GM12875 (cell line): ENCODE measurements around the gene TBC1D22A.

Source experiments
- H3K4me3 ChIP-seq: one replicate; pipeline ENCODE4 v1.5.1; 2011; ENCODE audit warnings: low read depth, low read length, control low read depth
- CTCF ChIP-seq: IDR thresholded peaks from 2 replicates; pipeline ENCODE4 v1.5.1; 2011; ENCODE audit warnings: low read depth, mild to moderate bottlenecking, control low read depth, inconsistent platforms, low read length, moderate library complexity, borderline replicate concordance; ENCODE audit not compliant: insufficient read depth

The TBC1D22A gene

GRCh38 chr22:47016631-47017030 lies 254.2 kb downstream of the TBC1D22A start:
- no peak overlapping the region for H3K4me3 ChIP-seq

GRCh38 chr22:47017245-47017644 lies 254.8 kb downstream of the TBC1D22A start:
- no peak for TF ChIP-seq CTCF
- H3K4me3 ChIP-seq = no peak overlapping the region

More at GRCh38 chr22:47016631-47017030, 254.2 kb downstream of the TBC1D22A start:
- no peak for TF ChIP-seq CTCF

DNA sequence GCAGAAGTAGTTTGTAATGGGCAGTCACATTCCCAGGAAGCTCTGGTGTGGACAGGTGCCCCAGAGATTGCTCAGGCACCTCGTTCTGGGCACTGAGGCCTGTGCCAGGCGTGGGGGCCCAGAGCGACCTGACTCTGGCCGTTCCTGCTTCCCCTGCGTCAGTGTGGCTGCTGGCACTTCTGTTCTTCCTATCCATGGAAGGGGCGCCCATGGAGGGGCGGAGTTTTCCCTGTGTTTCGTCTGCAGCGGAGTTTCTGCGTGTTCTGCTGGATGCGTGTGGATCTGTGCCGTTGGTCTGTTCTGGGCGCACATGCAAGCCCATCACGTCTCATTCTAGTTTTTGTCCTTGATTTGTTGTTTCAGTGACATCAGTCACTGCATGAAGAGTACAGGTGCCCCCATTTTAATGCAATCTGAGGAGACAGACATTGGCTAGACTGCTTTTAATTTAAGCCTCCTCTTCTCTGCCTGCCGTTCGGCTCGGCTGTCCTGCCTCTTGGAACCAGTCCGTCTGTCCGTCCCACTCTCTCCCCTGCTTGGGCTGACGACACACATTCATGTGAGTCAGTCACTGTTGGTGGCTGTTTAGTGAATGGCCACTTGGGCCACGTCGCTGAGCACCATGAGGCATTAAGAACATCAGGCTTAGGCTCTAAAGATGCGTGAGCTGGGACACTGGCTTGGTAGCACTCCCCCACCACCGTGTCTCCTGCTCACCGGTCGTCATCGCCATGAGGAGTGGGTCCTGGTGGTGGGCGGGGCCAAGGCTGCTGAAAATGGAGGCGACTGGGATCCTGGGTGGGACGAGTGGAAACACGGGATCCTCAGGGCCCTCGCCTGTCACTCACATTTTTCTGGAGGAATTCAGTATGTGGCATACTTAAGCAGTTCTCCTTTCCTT lies 255.8 kb downstream of the TBC1D22A start:
- no peak for TF ChIP-seq CTCF
- no peak overlapping the region for H3K4me3 ChIP-seq

DNA sequence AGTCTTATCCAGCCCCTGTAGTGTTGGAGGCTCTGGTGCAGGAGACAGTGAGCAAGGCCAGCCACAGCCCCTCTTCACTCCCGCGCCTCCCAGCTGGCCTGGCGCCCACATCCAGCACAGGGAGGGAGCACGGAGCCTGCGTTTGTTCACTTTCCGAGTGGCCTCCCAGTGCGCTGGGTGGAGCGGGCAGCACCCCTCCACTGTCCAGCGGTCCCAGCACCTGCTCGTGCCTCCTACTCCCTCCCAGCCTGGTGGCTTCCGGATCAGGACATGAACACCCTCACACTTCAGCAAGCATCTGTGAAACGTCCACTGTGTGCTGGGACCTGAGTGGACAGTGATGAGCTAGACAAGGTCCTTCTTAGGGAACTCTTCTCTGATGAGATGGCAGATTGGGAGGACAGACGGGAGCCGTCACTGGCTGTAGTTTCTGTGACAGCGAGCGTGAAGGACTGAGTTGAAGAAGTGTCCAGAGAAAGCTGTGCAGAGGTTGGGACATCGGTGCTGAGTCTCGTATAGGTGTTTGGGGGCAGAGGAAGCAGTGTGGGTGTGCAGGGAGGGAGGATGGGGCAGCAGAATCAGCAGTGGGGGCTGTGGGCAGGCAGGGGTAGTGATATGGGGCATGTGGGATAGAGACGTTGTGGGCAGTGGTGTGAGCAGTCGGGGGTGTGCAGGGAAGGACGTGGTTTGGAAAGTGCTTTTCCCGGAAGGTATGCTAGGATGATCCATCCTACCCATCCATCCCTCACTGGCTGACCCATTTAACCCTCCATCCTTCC lies 256.8 kb downstream of the TBC1D22A start:
- no peak for TF ChIP-seq CTCF
- no peak overlapping the region for H3K4me3 ChIP-seq

DNA sequence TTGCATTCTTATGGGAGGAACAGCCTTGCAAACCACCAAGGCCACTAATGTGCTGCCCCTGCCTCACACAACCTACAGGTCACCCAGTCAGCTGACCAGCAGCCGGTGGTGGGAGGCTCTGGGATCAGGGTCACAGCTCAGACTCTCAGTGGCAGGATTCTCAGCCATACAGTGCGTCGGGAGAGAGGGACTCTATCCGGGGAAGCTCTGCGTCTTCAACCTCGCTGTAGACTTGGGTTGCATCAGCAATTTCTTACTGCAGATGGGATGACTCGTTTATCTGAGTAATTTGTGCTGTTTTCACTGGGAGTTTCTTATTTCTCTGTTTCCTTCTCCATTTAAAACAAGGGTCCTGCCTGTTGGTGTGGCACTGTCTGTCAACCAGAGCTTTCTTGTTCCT lies 257.7 kb downstream of the TBC1D22A start:
- H3K4me3 ChIP-seq = no peak overlapping the region
- no peak for TF ChIP-seq CTCF

- no peak overlapping the region for H3K4me3 ChIP-seq
- TF ChIP-seq CTCF = no peak
These were observed 259.1 kb downstream of the TBC1D22A start for GRCh38 chr22:47021371-47022074.
